OCI-LY3 (cell line): Measurements from ENCODE around the gene MICU1.

Experiments used
- EZH2phosphoT487 ChIP-seq: fragments of 200-600 bp; shearing (Covaris generic); IDR thresholded peaks from 2 replicates; pipeline ENCODE4 v1.6.1; 2018; ENCODE audit warnings: antibody characterized with exemption, mixed run types, low read depth
- TF ChIP-seq, protein P1 (sequence below): fragments of 200-600, 300-600 bp; sonication (generic); IDR thresholded peaks from 2 replicates; pipeline ENCODE4 v1.5.1; 2014; ENCODE audit warnings: antibody characterized with exemption, low read length, low read depth

GRCh38 chr10:72490951-72491350 is 134.9 kb downstream of the MICU1 start:
- TF ChIP-seq, protein P1, sequence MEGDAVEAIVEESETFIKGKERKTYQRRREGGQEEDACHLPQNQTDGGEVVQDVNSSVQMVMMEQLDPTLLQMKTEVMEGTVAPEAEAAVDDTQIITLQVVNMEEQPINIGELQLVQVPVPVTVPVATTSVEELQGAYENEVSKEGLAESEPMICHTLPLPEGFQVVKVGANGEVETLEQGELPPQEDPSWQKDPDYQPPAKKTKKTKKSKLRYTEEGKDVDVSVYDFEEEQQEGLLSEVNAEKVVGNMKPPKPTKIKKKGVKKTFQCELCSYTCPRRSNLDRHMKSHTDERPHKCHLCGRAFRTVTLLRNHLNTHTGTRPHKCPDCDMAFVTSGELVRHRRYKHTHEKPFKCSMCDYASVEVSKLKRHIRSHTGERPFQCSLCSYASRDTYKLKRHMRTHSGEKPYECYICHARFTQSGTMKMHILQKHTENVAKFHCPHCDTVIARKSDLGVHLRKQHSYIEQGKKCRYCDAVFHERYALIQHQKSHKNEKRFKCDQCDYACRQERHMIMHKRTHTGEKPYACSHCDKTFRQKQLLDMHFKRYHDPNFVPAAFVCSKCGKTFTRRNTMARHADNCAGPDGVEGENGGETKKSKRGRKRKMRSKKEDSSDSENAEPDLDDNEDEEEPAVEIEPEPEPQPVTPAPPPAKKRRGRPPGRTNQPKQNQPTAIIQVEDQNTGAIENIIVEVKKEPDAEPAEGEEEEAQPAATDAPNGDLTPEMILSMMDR = no peak
- no peak for TF ChIP-seq EZH2phosphoT487
